Neuronal stem cell (in vitro differentiated cells): ENCODE results near the gene XYLT2.
"Not testable (repeated sequence)": the region's sequence is repeated elsewhere in the genome, so short reads cannot be mapped to it uniquely, and the experiment has no call there.

Source experiments
- DNase-seq: peaks from one replicate; pipeline ENCODE4 v3.0.0-alpha.2; 2013; ENCODE audit warnings: low spot score
- H2AFZ ChIP-seq: one replicate; pipeline ENCODE4 v1.6.1; 2013; ENCODE audit warnings: mild to moderate bottlenecking, low read length, inconsistent platforms
- H2AK5ac ChIP-seq: 2 replicates; pipeline ENCODE4 v1.6.1; 2013; ENCODE audit warnings: low read depth, mild to moderate bottlenecking, inconsistent platforms, low read length, moderate library complexity, mixed read lengths
- H2BK120ac ChIP-seq: 2 replicates; pipeline ENCODE4 v1.6.1; 2013; ENCODE audit warnings: low read depth, mild to moderate bottlenecking, inconsistent platforms, low read length, moderate library complexity, mixed read lengths
- H2BK12ac ChIP-seq: one replicate; pipeline ENCODE4 v1.6.1; 2013; ENCODE audit warnings: low read length, inconsistent platforms
- H2BK15ac ChIP-seq: 2 replicates; pipeline ENCODE4 v1.6.1; 2013; ENCODE audit warnings: mild to moderate bottlenecking, low read length, inconsistent platforms, mixed read lengths
- H2BK5ac ChIP-seq: one replicate; pipeline ENCODE4 v1.6.1; 2013; ENCODE audit warnings: inconsistent platforms, mild to moderate bottlenecking, low read length, moderate library complexity
- H3K14ac ChIP-seq: one replicate; pipeline ENCODE4 v1.6.1; 2013; ENCODE audit warnings: low read length, inconsistent platforms
- H3K18ac ChIP-seq: 2 replicates; pipeline ENCODE4 v1.6.1; 2013; ENCODE audit warnings: low read length, inconsistent platforms
- H3K23ac ChIP-seq: 2 replicates; pipeline ENCODE4 v1.6.1; 2013; ENCODE audit warnings: low read depth, mild to moderate bottlenecking, mixed read lengths, low read length, inconsistent platforms; ENCODE audit not compliant: poor library complexity
- H3K27ac ChIP-seq: replicated peaks from 3 replicates; pipeline ENCODE4 v1.5.1; 2013; ENCODE audit warnings: low read length, inconsistent platforms
- H3K27me3 ChIP-seq, 3 experiments: 2 replicates each; pipeline ENCODE4 v1.6.1; 2013; ENCODE audit warnings: low read length in 3 of 3, mild to moderate bottlenecking in 2 of 3, inconsistent platforms in 1 of 3, low read depth in 1 of 3, mixed read lengths in 1 of 3, moderate library complexity in 1 of 3; ENCODE audit not compliant: control insufficient read depth in 3 of 3, insufficient read depth in 3 of 3
- H3K36me3 ChIP-seq, 2 donors: replicated peaks in 1 of 2; 2 replicates each; pipeline ENCODE4 v1.6.1; 2013; ENCODE audit warnings: low read length in 2 of 2; ENCODE audit not compliant: control insufficient read depth in 2 of 2, insufficient read depth in 2 of 2
- H3K4ac ChIP-seq: 2 replicates; pipeline ENCODE4 v1.6.1; 2013; ENCODE audit warnings: inconsistent platforms, mild to moderate bottlenecking, low read length, moderate library complexity
- H3K4me1 ChIP-seq, 2 donors: 1 replicate in 1 of 2; 2 replicates in 1 of 2; pipeline ENCODE4 v1.6.1; 2013; ENCODE audit warnings: low read length in 2 of 2, low read depth in 1 of 2; ENCODE audit not compliant: control insufficient read depth in 2 of 2, insufficient read depth in 1 of 2
- H3K4me2 ChIP-seq: one replicate; pipeline ENCODE4 v1.6.1; 2013; ENCODE audit warnings: mild to moderate bottlenecking, low read length, inconsistent platforms; ENCODE audit not compliant: insufficient read depth, poor library complexity, severe bottlenecking
- H3K4me3 ChIP-seq, 2 donors: 2 replicates each; pipeline ENCODE4 v1.5.1; 2013; ENCODE audit warnings: low read length in 2 of 2, mild to moderate bottlenecking in 2 of 2, inconsistent platforms in 1 of 2, moderate library complexity in 1 of 2
- H3K79me1 ChIP-seq: one replicate; pipeline ENCODE4 v1.6.1; 2013; ENCODE audit warnings: low read depth, mild to moderate bottlenecking, inconsistent platforms, low read length, moderate library complexity
- H3K9ac ChIP-seq: one replicate; pipeline ENCODE4 v1.6.1; 2013; ENCODE audit warnings: mild to moderate bottlenecking, low read depth, low read length, inconsistent platforms; ENCODE audit not compliant: poor library complexity
- H3K9me3 ChIP-seq, 2 donors: replicated peaks in 1 of 2; 2 replicates each; pipeline versions ENCODE3 to v1.6.1; 2013; ENCODE audit warnings: low read length in 2 of 2, mild to moderate bottlenecking in 2 of 2, inconsistent platforms in 1 of 2, low read depth in 1 of 2, mixed read lengths in 1 of 2, moderate library complexity in 1 of 2; ENCODE audit not compliant: control insufficient read depth in 2 of 2, insufficient read depth in 1 of 2
- H4K8ac ChIP-seq: one replicate; pipeline ENCODE4 v1.6.1; 2013; ENCODE audit warnings: low read depth, mild to moderate bottlenecking, inconsistent platforms, low read length, moderate library complexity
- H4K91ac ChIP-seq: one replicate; pipeline ENCODE4 v1.6.1; 2013; ENCODE audit warnings: low read length, low read depth, mild to moderate bottlenecking, inconsistent platforms; ENCODE audit not compliant: poor library complexity
- WGBS, 2 donors: extraction: QIAGEN DNeasy Blood & Tissue Kit; methylation state at CpG; one replicate each; pipeline ENCODE4 v1.1.7; 2013; ENCODE audit warnings: missing lambda C conversion rate in 2 of 2, mixed read lengths in 1 of 2; ENCODE audit not compliant: insufficient read length in 2 of 2, insufficient replicate concordance in 1 of 2; ENCODE audit errors: extremely low coverage in 2 of 2; 5-methylcytosine and 5-hydroxymethylcytosine counted together

XYLT2 gene

GRCh38 chr17:50398672-50399071, 52.7 kb downstream of the XYLT2 start:
- H3K4me1 ChIP-seq: peaks cover 10% of the 10 kb centered on the region in 2 donors
- not testable (repeated sequence) for H2BK12ac ChIP-seq, H3K27ac ChIP-seq, H3K4me2 ChIP-seq, H3K18ac ChIP-seq, H2AK5ac ChIP-seq, H3K9ac ChIP-seq, H3K4ac ChIP-seq, H2BK5ac ChIP-seq, H4K8ac ChIP-seq, H2BK120ac ChIP-seq, H3K23ac ChIP-seq, H3K27me3 ChIP-seq, H3K9me3 ChIP-seq, H2BK15ac ChIP-seq, H3K4me3 ChIP-seq, H3K14ac ChIP-seq, DNase-seq, H4K91ac ChIP-seq, H2AFZ ChIP-seq, H3K79me1 ChIP-seq
- WGBS, 2 donors: no CpG with 5 or more reads among the region's 3 CpGs
- peaks cover 7 to 24% of the 10 kb centered on the region in 2 donors for H3K36me3 ChIP-seq

- not testable (repeated sequence) for H3K14ac ChIP-seq, H3K9me3 ChIP-seq, H2BK5ac ChIP-seq, H2BK120ac ChIP-seq, H3K4me3 ChIP-seq, H3K9ac ChIP-seq, H2BK12ac ChIP-seq, H4K91ac ChIP-seq, H2BK15ac ChIP-seq, H3K4ac ChIP-seq, H2AK5ac ChIP-seq, H3K27ac ChIP-seq, H2AFZ ChIP-seq, H3K79me1 ChIP-seq, H3K23ac ChIP-seq, H3K27me3 ChIP-seq, H3K18ac ChIP-seq, DNase-seq, H4K8ac ChIP-seq, H3K4me2 ChIP-seq
- Histone ChIP-seq H3K4me1 (peaks cover 10% of the 10 kb centered on the region in 2 donors), H3K36me3 (peaks cover 2 to 15% of the 10 kb centered on the region in 2 donors)
- WGBS, 2 donors: no CpG with 5 or more reads among the region's 8 CpGs
Observed at GRCh38 chr17:50399591-50399990, 53.7 kb downstream of the XYLT2 start.

GRCh38 chr17:50405351-50405750, 59.4 kb downstream of the XYLT2 start:
- H2BK12ac ChIP-seq, H4K91ac ChIP-seq, H3K14ac ChIP-seq, H4K8ac ChIP-seq, H3K4ac ChIP-seq, H3K79me1 ChIP-seq, H3K9me3 ChIP-seq, H3K23ac ChIP-seq, H3K4me2 ChIP-seq, H3K4me3 ChIP-seq, H3K18ac ChIP-seq, H2BK15ac ChIP-seq, H3K4me1 ChIP-seq, H3K36me3 ChIP-seq, H2AK5ac ChIP-seq, H2BK120ac ChIP-seq, H3K27ac ChIP-seq, DNase-seq, H3K9ac ChIP-seq, H2BK5ac ChIP-seq: not testable (repeated sequence)
- no CpG with 5 or more reads among the region's 4 CpGs for WGBS, 2 donors
- Histone ChIP-seq H3K27me3 (peaks cover 0 to 27% (median 0%) of the 10 kb centered on the region in 3 experiments), H2AFZ (peak overlapping the region; percentile 40)

GRCh38 chr17:50406578-50406977, 60.7 kb downstream of the XYLT2 start:
- no peak overlapping the region for H4K8ac ChIP-seq
- no peaks in the 10 kb centered on the region for H3K9me3 ChIP-seq
- no peak overlapping the region for H3K18ac ChIP-seq
- no peak overlapping the region for H2BK5ac ChIP-seq
- H3K27me3 ChIP-seq: peaks cover 0 to 31% (median 0%) of the 10 kb centered on the region in 3 experiments
- no peak overlapping the region for H2BK15ac ChIP-seq
- no peak overlapping the region for H3K4me2 ChIP-seq
- H3K4me1 ChIP-seq: no peaks in the 10 kb centered on the region
- no peak overlapping the region for H2AK5ac ChIP-seq
- H3K36me3 ChIP-seq: no peaks in the 10 kb centered on the region
- no peak overlapping the region for H3K23ac ChIP-seq
- no CpG with 5 or more reads among the region's 5 CpGs for WGBS, 2 donors
- H3K4ac ChIP-seq: no peak overlapping the region
- H4K91ac ChIP-seq: no peak overlapping the region
- H2BK12ac ChIP-seq: no peak overlapping the region
- H3K9ac ChIP-seq: no peak overlapping the region
- H3K4me3 ChIP-seq: no peak overlapping the region
- DNase-seq: no peak
- H3K14ac ChIP-seq: no peak overlapping the region
- no peaks in the 10 kb centered on the region for H3K79me1 ChIP-seq
- no peak overlapping the region for H3K27ac ChIP-seq
- no peak overlapping the region for H2AFZ ChIP-seq
- H2BK120ac ChIP-seq: no peak overlapping the region
